K562 (cell line): ENCODE results near the gene PSMA7. TPM values are rescaled to one million over a fixed set of nuclear protein-coding genes. Genes with fewer than 3 reads are reported as not detected.

ENCODE experiments used
- ADNP ChIP-seq: fragments of 200-800 bp; sonication (Bioruptor generic); IDR thresholded peaks from 2 replicates; pipeline ENCODE4 v1.6.1; 2016; ENCODE audit warnings: missing genetic modification characterization, missing compliant biosample characterization
- CREB3L1 ChIP-seq: fragments of 450-650 bp; IDR thresholded peaks from 2 replicates; pipeline ENCODE4 v1.6.1; 2014; ENCODE audit warnings: low read depth, mild to moderate bottlenecking, moderate library complexity, borderline replicate concordance
- DPF2 ChIP-seq: fragments of 450-650 bp; IDR thresholded peaks from 2 replicates; pipeline ENCODE4 v1.6.1; 2016
- ESRRA ChIP-seq: fragments of 450-650 bp; IDR thresholded peaks from 2 replicates; pipeline ENCODE4 v1.6.1; 2014; ENCODE audit warnings: low read depth, mild to moderate bottlenecking, moderate library complexity, borderline replicate concordance
- EWSR1 ChIP-seq: fragments of 450-650 bp; IDR thresholded peaks from 2 replicates; pipeline ENCODE4 v1.6.1; 2018; ENCODE audit warnings: borderline replicate concordance, mild to moderate bottlenecking, low read depth, moderate library complexity; ENCODE audit not compliant: partially characterized antibody
- FOXM1 ChIP-seq, 2 experiments: fragments of 450-650 bp in 1 of 2; sonication (generic) in 1 of 2; formaldehyde crosslinking in 1 of 2; IDR thresholded peaks; 2 replicates each; pipeline versions ENCODE4 v1.6.1 to v1.9.0; 2017 to 2022; ENCODE audit warnings: low read depth in 2 of 2, mild to moderate bottlenecking in 2 of 2, missing genetic modification reagents in 1 of 2, moderate library complexity in 1 of 2
- ID3 ChIP-seq, 2 experiments: fragments of 250-450 bp in 1 of 2; fragments of 450-650 bp in 1 of 2; sonication (Bioruptor Pico) in 1 of 2; IDR thresholded peaks; 2 replicates each; pipeline versions ENCODE4 v1.6.1 to v1.8.0; 2016 to 2021; ENCODE audit warnings: mild to moderate bottlenecking in 2 of 2, moderate library complexity in 2 of 2, missing compliant biosample characterization in 1 of 2, missing genetic modification characterization in 1 of 2
- MTA3 ChIP-seq: fragments of 450-650 bp; formaldehyde crosslinking; IDR thresholded peaks from 2 replicates; pipeline ENCODE4 v1.6.1; 2017; ENCODE audit warnings: mild to moderate bottlenecking, borderline replicate concordance
- NKRF ChIP-seq: fragments of 450-650 bp; IDR thresholded peaks from 2 replicates; pipeline ENCODE4 v1.6.1; 2016; ENCODE audit warnings: borderline replicate concordance
- PRMT5 ChIP-seq: sonication (generic); formaldehyde crosslinking; IDR thresholded peaks from 2 replicates; pipeline ENCODE4 v1.5.0; 2020; ENCODE audit warnings: missing genetic modification reagents
- RREB1 ChIP-seq: fragments of 250-450 bp; sonication (Bioruptor Pico); IDR thresholded peaks from 2 replicates; pipeline ENCODE4 v1.4.0; 2020
- TAF7 ChIP-seq: fragments of 450-650 bp; IDR thresholded peaks from 2 replicates; pipeline ENCODE4 v1.6.1; 2016; ENCODE audit warnings: missing genetic modification characterization, missing compliant biosample characterization
- TEAD1 ChIP-seq, 2 experiments: fragments of 450-650 bp in 1 of 2; sonication (generic) in 1 of 2; formaldehyde crosslinking; IDR thresholded peaks; 2 replicates each; pipeline versions ENCODE4 v1.4.0 to v1.8.0; 2020 to 2022; ENCODE audit warnings: mild to moderate bottlenecking in 2 of 2, missing genetic modification reagents in 1 of 2
- ZFP30 ChIP-seq: fragments of 250-450 bp; sonication (Bioruptor Pico); IDR thresholded peaks from 2 replicates; pipeline ENCODE4 v1.8.0; 2022; ENCODE audit warnings: moderate library complexity, mild to moderate bottlenecking, inconsistent platforms, borderline replicate concordance
- ZNF133 ChIP-seq: fragments of 250-450 bp; sonication (Bioruptor Pico); IDR thresholded peaks from 2 replicates; pipeline ENCODE4 v1.4.0; 2020; ENCODE audit warnings: mild to moderate bottlenecking
- ZNF263 ChIP-seq: sonication (generic); formaldehyde crosslinking; IDR thresholded peaks from 2 replicates; pipeline ENCODE4 v1.8.0; 2022; ENCODE audit warnings: mild to moderate bottlenecking, missing genetic modification reagents, borderline replicate concordance
- polyA plus RNA-seq, 8 experiments: library from polyadenylated mRNA; depleted of rRNA in 4 of 8; stranded (reverse) in 5 of 8; unstranded in 3 of 8; fragments of >200 nt; fragmentation: Nextera tagmentation in 2 of 8; fragmentation: Illumina TruSeq in 1 of 8; extraction: Ambion mirVana in 2 of 8; extraction: Trizol in 1 of 8; gene quantifications; 2 replicates each; pipeline versions ENCODE4 v1.2.1 to v1.2.3, GENCODE V29; 2011 to 2014; ENCODE audit warnings: inconsistent platforms in 1 of 8, missing spikeins in 1 of 8
- total RNA-seq, 7 experiments: library from RNA; depleted of rRNA in 6 of 7; stranded (reverse); fragments of >200 nt in 6 of 7; fragmentation: Illumina TruSeq in 2 of 7; extraction: Trizol in 2 of 7; gene quantifications; 2 replicates each; pipeline versions ENCODE4 v1.2.1 to v1.2.3, GENCODE V29; 2011 to 2021; ENCODE audit warnings: low replicate concordance in 1 of 7

PSMA7 gene
- total and polyA plus RNA-seq, 9 of the 15 experiments (the other 6 are each of a cell fraction or from before 2014, with no cell fraction given) = 257 to 510 (median 393) TPM

- TF ChIP-seq RREB1 (CRISPR knock-in tag) = no peak
- peak; percentile 89 for TF ChIP-seq NKRF
- TF ChIP-seq ID3 (CRISPR knock-in tag; IDR thresholded peaks at IDR 0.05) = no peak
- TF ChIP-seq ID3 (tag; IDR thresholded peaks at IDR 0.05) = 0 out of 2 replicates have a peak, but pooled peaks have one; percentile 25
- TF ChIP-seq CREB3L1 = 0 out of 2 replicates have a peak, but pooled peaks have one; percentile 43
- no peak for TF ChIP-seq ADNP (tag)
- TF ChIP-seq ZFP30 (CRISPR knock-in tag) = no peak
- TF ChIP-seq ZNF263 = peak; percentile 81; the same call in 1 of the 2 replicates
- no peak for TF ChIP-seq TAF7 (tag)
- 0 out of 2 replicates have a peak, but pooled peaks have one; percentile 75 for TF ChIP-seq MTA3
- TF ChIP-seq TEAD1 (CRISPR knock-in tag; IDR thresholded peaks at IDR 0.05) = peak in 1 of 2 experiments; percentile 80; a peak in 2 of 4 replicates
- TF ChIP-seq FOXM1 (IDR thresholded peaks at IDR 0.05; ENCODE audit: low read depth) = no peak
- no peak for TF ChIP-seq FOXM1 (CRISPR knock-in tag; IDR thresholded peaks at IDR 0.05; ENCODE audit: low read depth)
- TF ChIP-seq EWSR1 = no peak
- TF ChIP-seq PRMT5 (CRISPR knock-in tag) = no peak
- peak; percentile 50; the same call in 1 of the 2 replicates for TF ChIP-seq ESRRA
- TF ChIP-seq DPF2 = peak; percentile 61
- TF ChIP-seq ZNF133 (CRISPR knock-in tag) = no peak
Observed at GRCh38 chr20:62146019-62146755, 3.0 kb upstream of the PSMA7 start (continued).
